HepG2 (cell line): Measurements from ENCODE around the gene CTNNA3. TPM values are rescaled to one million over a fixed set of nuclear protein-coding genes. Genes with fewer than 3 reads are reported as not detected.

Source experiments
- ATAC-seq: fragments of 200-7000 bp; cut with Tn5 transposase; 3 replicates; pipeline ENCODE4 v1.9.1; 2020; ENCODE audit warnings: mild to moderate bottlenecking, moderate library complexity
- BruUV-seq: library from RNA; stranded (reverse); fragments of 400-500 nt; replicated peaks from 2 replicates; lab custom pipeline; 2021; lab: Mats Ljungman, UMichigan
- CTCF ChIA-PET: fragments of 300-600 bp; formaldehyde crosslinking; extraction: SDS; loops from one replicate; lab custom pipeline; 2021; ENCODE audit warnings: low total read pairs, inconsistent platforms, low intra/inter-chr PET ratio; lab: Yijun Ruan, JAX
- POLR2A ChIA-PET: fragments of 350-600 bp; sonication (Branson Sonifier 250); formaldehyde crosslinking; loops from one replicate; lab custom pipeline; 2020; ENCODE audit warnings: antibody characterized with exemption, inconsistent platforms; lab: Yijun Ruan, JAX
- DNase-seq: peaks from one replicate; pipeline ENCODE4 v3.0.0-alpha.2; 2015; ENCODE audit warnings: low spot score
- FAIRE-seq: peaks from 3 replicates; lab custom pipeline; 2011; peaks lifted over from hg19 to GRCh38; lab: Jason Lieb, UNC
- H2AFZ ChIP-seq: one replicate; pipeline ENCODE4 v1.6.1; 2011; ENCODE audit warnings: low read length, inconsistent platforms
- H3K27ac ChIP-seq: fragments of 300-600 bp; 3 replicates; pipeline ENCODE4 v1.8.0; 2011; ENCODE audit warnings: mixed run types, mild to moderate bottlenecking, mixed read lengths, low read length, inconsistent platforms; ENCODE audit not compliant: insufficient read depth; ENCODE audit errors: extremely low read length
- H3K27me3 ChIP-seq, 2 experiments: fragments of 200-600 bp in 1 of 2; 2 replicates in 1 of 2; 3 replicates in 1 of 2; pipeline versions ENCODE4 v1.6.0 to v1.8.0; 2011; ENCODE audit warnings: low read length in 2 of 2, mild to moderate bottlenecking in 2 of 2, moderate library complexity in 2 of 2, inconsistent platforms in 1 of 2; ENCODE audit not compliant: insufficient read depth in 2 of 2, control insufficient read depth in 1 of 2
- H3K36me3 ChIP-seq, 2 experiments: fragments of 200-600 bp in 1 of 2; replicated peaks in 1 of 2; 2 replicates in 1 of 2; 3 replicates in 1 of 2; pipeline versions ENCODE4 v1.5.1 to v1.8.0; 2011; ENCODE audit warnings: low read length in 2 of 2, inconsistent platforms in 1 of 2; ENCODE audit not compliant: insufficient read depth in 2 of 2, control insufficient read depth in 1 of 2
- H3K4me1 ChIP-seq: 2 replicates; pipeline ENCODE4 v1.5.1; 2012; ENCODE audit warnings: low read length, inconsistent platforms; ENCODE audit not compliant: insufficient read depth
- H3K4me2 ChIP-seq: 2 replicates; pipeline ENCODE4 v1.6.0; 2011; ENCODE audit warnings: low read depth, low read length, inconsistent platforms
- H3K4me3 ChIP-seq, 3 experiments: fragments of 200-600 bp in 1 of 3; sonication (generic), shearing (Covaris generic) in 1 of 3; replicated peaks in 1 of 3; 2 replicates each; pipeline ENCODE4 v1.5.1; 2011 to 2016; ENCODE audit warnings: low read length in 3 of 3, inconsistent platforms in 2 of 3, low read depth in 2 of 3, mild to moderate bottlenecking in 2 of 3, control low read depth in 1 of 3, mixed read lengths in 1 of 3; ENCODE audit not compliant: insufficient read depth in 1 of 3
- H3K79me2 ChIP-seq: one replicate; pipeline ENCODE4 v1.6.1; 2011; ENCODE audit warnings: low read length, inconsistent platforms; ENCODE audit not compliant: insufficient read depth
- H3K9ac ChIP-seq: 2 replicates; pipeline ENCODE4 v1.6.0; 2011; ENCODE audit warnings: mild to moderate bottlenecking, low read depth, low read length, inconsistent platforms; ENCODE audit not compliant: insufficient read depth
- H3K9me3 ChIP-seq: 2 replicates; pipeline ENCODE4 v1.5.1; 2012; ENCODE audit warnings: mild to moderate bottlenecking, low read length
- H4K20me1 ChIP-seq: 2 replicates; pipeline ENCODE4 v1.6.0; 2011; ENCODE audit warnings: inconsistent platforms, mild to moderate bottlenecking, low read length, moderate library complexity; ENCODE audit not compliant: insufficient read depth
- CSRNP1 ChIP-seq: sonication (generic); formaldehyde crosslinking; IDR thresholded peaks from 2 replicates; pipeline ENCODE4 v1.8.1; 2023; ENCODE audit warnings: mild to moderate bottlenecking, missing genetic modification reagents
- FOXA3 ChIP-seq: IDR thresholded peaks from 2 replicates; pipeline ENCODE4 v1.6.1; 2016; ENCODE audit warnings: missing genetic modification reagents, missing compliant biosample characterization
- RAD51 ChIP-seq: fragments of 450-650 bp; IDR thresholded peaks from 2 replicates; pipeline ENCODE4 v1.6.1; 2016; ENCODE audit warnings: borderline replicate concordance
- SKIL ChIP-seq: sonication (generic); formaldehyde crosslinking; IDR thresholded peaks from 2 replicates; pipeline ENCODE4 v1.8.0; 2022; ENCODE audit warnings: missing genetic modification reagents, mild to moderate bottlenecking, moderate library complexity, borderline replicate concordance
- ZBTB39 ChIP-seq: sonication (generic); formaldehyde crosslinking; IDR thresholded peaks from 2 replicates; pipeline ENCODE4 v1.5.0; 2020; ENCODE audit warnings: missing genetic modification reagents
- ZHX2 ChIP-seq, 2 experiments: sonication (generic) in 1 of 2; formaldehyde crosslinking in 1 of 2; IDR thresholded peaks; 2 replicates each; pipeline versions ENCODE4 v1.6.1 to v1.9.0; 2014 to 2022; ENCODE audit warnings: antibody characterized with exemption in 1 of 2, borderline replicate concordance in 1 of 2, inconsistent platforms in 1 of 2, low read depth in 1 of 2, missing genetic modification reagents in 1 of 2
- ZNF180 ChIP-seq: sonication (generic); formaldehyde crosslinking; IDR thresholded peaks from 2 replicates; pipeline ENCODE4 v1.4.0; 2020; ENCODE audit warnings: low read depth, missing genetic modification reagents, borderline replicate concordance
- ZNF264 ChIP-seq: sonication (generic); formaldehyde crosslinking; IDR thresholded peaks from 2 replicates; pipeline ENCODE4 v1.4.0; 2020; ENCODE audit warnings: missing genetic modification reagents
- ZNF333 ChIP-seq: sonication (generic); formaldehyde crosslinking; IDR thresholded peaks from 2 replicates; pipeline ENCODE4 v1.4.0; 2020; ENCODE audit warnings: mild to moderate bottlenecking, missing genetic modification reagents, borderline replicate concordance
- ZNF800 ChIP-seq: sonication (generic); formaldehyde crosslinking; IDR thresholded peaks from 2 replicates; pipeline ENCODE4 v1.4.0; 2020; ENCODE audit warnings: missing genetic modification reagents
- in situ Hi-C: cut with HindIII; loops from 2 replicates; pipeline ENCODE4 v1.10.0; 2017; ENCODE audit warnings: low pct_unique_long_range_greater_than_20kb; ENCODE audit not compliant: extremely low pct_ligation_motif_present
- intact Hi-C: fragments of 100-400 bp; cut with micrococcal nuclease; formaldehyde crosslinking; loops from one replicate; pipeline ENCODE4 v1.10.0; 2022; ENCODE audit not compliant: unreplicated experiment
- polyA plus RNA-seq, 8 experiments: library from polyadenylated mRNA; depleted of rRNA in 3 of 8; stranded (reverse) in 7 of 8; unstranded in 1 of 8; fragments of >200 nt; fragmentation: Illumina TruSeq in 4 of 8; extraction: Trizol in 4 of 8; gene quantifications; 2 replicates each; pipeline versions ENCODE4 v1.2.1 to v1.2.3, GENCODE V29; 2011 to 2016; ENCODE audit warnings: low read depth in 4 of 8, missing spikeins in 1 of 8, mixed read lengths in 1 of 8; ENCODE audit not compliant: insufficient read depth in 1 of 8
- total RNA-seq, 5 experiments: library from RNA; depleted of rRNA; stranded (reverse); fragments of >200 nt; fragmentation: Illumina TruSeq; extraction: Trizol; gene quantifications; 2 replicates each; pipeline ENCODE4 v1.2.3, GENCODE V29; 2016; ENCODE audit warnings: low read depth in 1 of 5

Gene CTNNA3
- total and polyA plus RNA-seq, 2 of the 13 experiments (the other 11 are each of a cell fraction or from before 2014, with no cell fraction given) = not detected

GRCh38 chr10:66466622-66467021, 1229.4 kb downstream of the CTNNA3 start:
- Histone ChIP-seq H3K79me2 (no peaks in the 10 kb centered on the region), H4K20me1 (no peaks in the 10 kb centered on the region), H3K27ac (no peak overlapping the region), H3K4me2 (no peak overlapping the region), H3K9me3 (peaks cover 58% of the 10 kb centered on the region), H3K27me3 (no peaks in the 10 kb centered on the region), H3K36me3 (no peaks in the 10 kb centered on the region), H3K4me1 (no peaks in the 10 kb centered on the region), H3K9ac (no peak overlapping the region), H2AFZ (no peak overlapping the region), H3K4me3 (no peak overlapping the region)
- no TSS peak for BruUV-seq
- no peak for ATAC-seq
- ChIA-PET POLR2A (no interaction called here), CTCF (no interaction called here)
- intact Hi-C loops = no loop called here
- in situ Hi-C loops = no loop called here
- FAIRE-seq = no peak
- DNase-seq = no peak
- TF ChIP-seq FOXA3 (CRISPR knock-in tag) (no peak), SKIL (CRISPR knock-in tag) (no peak), ZNF264 (no peak), ZNF180 (CRISPR knock-in tag) (no peak), ZHX2 (IDR thresholded peaks at IDR 0.05; ENCODE audit: low read depth) (no peak), ZHX2 (CRISPR knock-in tag; IDR thresholded peaks at IDR 0.05; ENCODE audit: borderline replicate concordance) (no peak), RAD51 (no peak), ZNF333 (CRISPR knock-in tag) (no peak), CSRNP1 (CRISPR knock-in tag) (no peak), ZNF800 (CRISPR knock-in tag) (no peak), ZBTB39 (CRISPR knock-in tag) (no peak)
